HCT116 (cell line): Measurements from ENCODE around the gene PAPPA2. TPM values are rescaled to one million over a fixed set of nuclear protein-coding genes. Genes with fewer than 3 reads are reported as not detected.

Experiments
- ATAC-seq: fragments of 200-7000 bp; cut with Tn5 transposase; 2 replicates; pipeline ENCODE4 v1.9.1; 2020; ENCODE audit warnings: mild to moderate bottlenecking, moderate library complexity
- BruUV-seq: library from RNA; stranded (reverse); fragments of 400-500 nt; replicated peaks from 2 replicates; lab custom pipeline; 2021; lab: Mats Ljungman, UMichigan
- CTCF ChIA-PET: fragments of 300-600 bp; sonication (Branson Sonifier 250); formaldehyde crosslinking; loops from one replicate; lab custom pipeline; 2021; ENCODE audit warnings: antibody characterized with exemption; lab: Charles Lee
- POLR2A ChIA-PET: fragments of 300-600, 350-600 bp; sonication (Branson Sonifier 250); formaldehyde crosslinking; loops from one replicate; lab custom pipeline; 2021; ENCODE audit warnings: antibody characterized with exemption; lab: Charles Lee
- RAD21 ChIA-PET, 2 experiments: fragments of 300-600 bp; sonication (Branson Sonifier 250); formaldehyde crosslinking; loops; one replicate each; lab custom pipeline; 2023; ENCODE audit warnings: low total read pairs in 2 of 2; ENCODE audit not compliant: uncharacterized antibody in 2 of 2, unreplicated experiment in 2 of 2, low non-redundant PET in 1 of 2; lab: Charles Lee
- DNase-seq: peaks from one replicate; pipeline ENCODE4 v3.0.0-alpha.2; 2010; ENCODE audit warnings: low read depth, low spot score
- H2AFZ ChIP-seq: fragments of 200-600 bp; shearing (Covaris generic), sonication (generic); 2 replicates; pipeline ENCODE4 v1.6.1; 2017; ENCODE audit warnings: low read depth, mixed run types, mixed read lengths, antibody characterized with exemption, low read length; ENCODE audit not compliant: poor library complexity, severe bottlenecking
- H3K27ac ChIP-seq: 2 replicates; pipeline ENCODE4 v1.5.1; 2012; ENCODE audit warnings: low read depth, low read length
- H3K27me3 ChIP-seq: fragments of 200-600 bp; sonication (generic); 2 replicates; pipeline ENCODE4 v1.6.1; 2016; ENCODE audit warnings: mixed run types, low read length, mixed read lengths; ENCODE audit not compliant: insufficient read depth
- H3K36me3 ChIP-seq, 2 experiments: fragments of 200-500 bp in 1 of 2; fragments of 200-600 bp in 1 of 2; sonication (Bioruptor generic) in 1 of 2; sonication (generic) in 1 of 2; 2 replicates each; pipeline versions ENCODE4 v1.5.1 to v1.6.1; 2014 to 2016; ENCODE audit warnings: low read length in 2 of 2, inconsistent platforms in 1 of 2, mixed read lengths in 1 of 2, mixed run types in 1 of 2; ENCODE audit not compliant: insufficient read depth in 2 of 2, control insufficient read depth in 1 of 2
- H3K4me1 ChIP-seq, 2 experiments: fragments of 200-600 bp in 1 of 2; sonication (generic) in 1 of 2; 2 replicates each; pipeline versions ENCODE4 v1.5.1 to v1.6.1; 2012 to 2017; ENCODE audit warnings: low read length in 2 of 2, inconsistent platforms in 1 of 2, mild to moderate bottlenecking in 1 of 2, mixed read lengths in 1 of 2, mixed run types in 1 of 2, moderate library complexity in 1 of 2; ENCODE audit not compliant: insufficient read depth in 2 of 2, control insufficient read depth in 1 of 2
- H3K4me2 ChIP-seq: fragments of 200-600 bp; sonication (generic); 2 replicates; pipeline ENCODE4 v1.6.1; 2017; ENCODE audit warnings: mixed run types, low read length, mixed read lengths
- H3K4me3 ChIP-seq, 2 experiments: fragments of 200-600 bp in 1 of 2; sonication (generic) in 1 of 2; replicated peaks in 1 of 2; 2 replicates each; pipeline ENCODE4 v1.5.1; 2011 to 2016; ENCODE audit warnings: low read length in 2 of 2, control low read depth in 1 of 2, low read depth in 1 of 2, mild to moderate bottlenecking in 1 of 2, mixed read lengths in 1 of 2, mixed run types in 1 of 2
- H3K79me2 ChIP-seq: fragments of 200-600 bp; sonication (generic); 2 replicates; pipeline ENCODE4 v1.6.1; 2017; ENCODE audit warnings: mild to moderate bottlenecking, mixed run types, low read length, moderate library complexity, mixed read lengths; ENCODE audit not compliant: insufficient read depth
- H3K9ac ChIP-seq: fragments of 200-600 bp; sonication (generic); 2 replicates; pipeline ENCODE4 v1.6.1; 2016; ENCODE audit warnings: low read length, mixed read lengths
- H3K9me2 ChIP-seq: fragments of 200-600 bp; sonication (generic), shearing (Covaris generic); 2 replicates; pipeline ENCODE4 v1.6.1; 2017; ENCODE audit warnings: mixed run types, mild to moderate bottlenecking, moderate library complexity; ENCODE audit not compliant: insufficient read depth
- H3K9me3 ChIP-seq, 2 experiments: fragments of 200-500 bp in 1 of 2; fragments of 200-600 bp in 1 of 2; sonication (Bioruptor generic) in 1 of 2; sonication (generic) in 1 of 2; 2 replicates each; pipeline ENCODE4 v1.6.1; 2014 to 2017; ENCODE audit warnings: low read length in 2 of 2, mixed read lengths in 2 of 2, inconsistent platforms in 1 of 2, low read depth in 1 of 2, mild to moderate bottlenecking in 1 of 2, mixed run types in 1 of 2, moderate library complexity in 1 of 2; ENCODE audit not compliant: control insufficient read depth in 1 of 2, insufficient read depth in 1 of 2
- H4K20me1 ChIP-seq: fragments of 200-600 bp; sonication (generic), shearing (Covaris generic); 2 replicates; pipeline ENCODE4 v1.6.1; 2017; ENCODE audit warnings: mixed run types, mild to moderate bottlenecking, moderate library complexity; ENCODE audit not compliant: insufficient read depth
- CBX3 ChIP-seq: IDR thresholded peaks from 2 replicates; pipeline ENCODE4 v1.6.1; 2012; ENCODE audit warnings: low read depth
- CEBPB ChIP-seq: IDR thresholded peaks from 2 replicates; pipeline ENCODE4 v1.6.1; 2012; ENCODE audit warnings: low read depth
- EGR1 ChIP-seq: IDR thresholded peaks from 2 replicates; pipeline ENCODE4 v1.6.1; 2012; ENCODE audit warnings: low read depth
- ELF1 ChIP-seq: IDR thresholded peaks from 2 replicates; pipeline ENCODE4 v1.6.1; 2012; ENCODE audit warnings: low read depth, borderline replicate concordance
- EZH2 ChIP-seq: fragments of 200-600 bp; sonication (generic); IDR thresholded peaks from 2 replicates; pipeline ENCODE4 v1.6.1; 2017; ENCODE audit warnings: antibody characterized with exemption, mixed run types
- EZH2phosphoT487 ChIP-seq: fragments of 200-600 bp; IDR thresholded peaks from 2 replicates; pipeline ENCODE4 v1.6.1; 2018; ENCODE audit warnings: antibody characterized with exemption, borderline replicate concordance
- FOSL1 ChIP-seq: IDR thresholded peaks from 2 replicates; pipeline ENCODE4 v1.6.1; 2012; ENCODE audit warnings: low read depth
- JUND ChIP-seq: IDR thresholded peaks from 2 replicates; pipeline ENCODE4 v1.6.1; 2012
- SIN3A ChIP-seq: IDR thresholded peaks from 2 replicates; pipeline ENCODE4 v1.6.1; 2012; ENCODE audit warnings: low read depth
- SP1 ChIP-seq: IDR thresholded peaks from 2 replicates; pipeline ENCODE4 v1.6.1; 2012; ENCODE audit warnings: low read depth
- ZNF274 ChIP-seq: fragments of 200-500 bp; sonication (Bioruptor generic); IDR thresholded peaks from 2 replicates; pipeline ENCODE4 v1.6.1; 2014; ENCODE audit warnings: mild to moderate bottlenecking, low read depth, low read length, inconsistent platforms
- intact Hi-C: fragments of 100-400 bp; cut with micrococcal nuclease; formaldehyde crosslinking; loops from 2 replicates; pipeline ENCODE4 v1.10.0; 2022
- total RNA-seq: library from RNA; stranded (reverse); gene quantifications from one replicate; pipeline ENCODE4 v1.2.1, GENCODE V29; 2021; ENCODE audit not compliant: unreplicated experiment
- TF ChIP-seq, protein P1 (sequence below): IDR thresholded peaks from 2 replicates; pipeline ENCODE4 v1.6.1; 2012; ENCODE audit warnings: low read depth

PAPPA2 gene
- total RNA-seq, 1 experiment from 2014 or later, result not detected

DNA sequence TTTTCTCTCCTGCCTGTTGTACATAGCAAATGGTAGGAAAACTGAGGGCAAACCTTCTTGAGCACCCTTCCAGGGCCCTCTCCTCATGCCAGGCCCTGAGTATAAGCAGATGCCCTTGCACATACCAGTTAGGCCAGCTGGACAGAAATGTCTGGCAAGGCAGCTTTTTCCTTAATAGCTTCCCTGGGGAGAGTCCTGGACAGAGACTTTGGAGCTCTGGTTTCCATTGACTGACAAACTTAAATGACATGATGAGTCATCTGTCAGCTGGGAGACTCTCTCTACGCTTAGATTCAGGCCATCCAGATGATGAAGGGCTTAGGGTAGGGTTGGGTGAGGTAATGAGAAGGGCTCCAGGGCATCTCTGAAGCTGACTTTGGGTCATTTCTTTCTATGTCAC is 384.1 kb downstream of the PAPPA2 start:
- Histone ChIP-seq H4K20me1 (no peaks in the 10 kb centered on the region), H3K9me2 (no peaks in the 10 kb centered on the region), H3K9me3 (no peaks in the 10 kb centered on the region), H3K4me3 (no peak overlapping the region), H3K4me1 (no peaks in the 10 kb centered on the region), H2AFZ (no peak overlapping the region), H3K36me3 (no peaks in the 10 kb centered on the region), H3K9ac (no peak overlapping the region), H3K79me2 (no peaks in the 10 kb centered on the region), H3K27me3 (peaks cover 5% of the 10 kb centered on the region; the same call in 1 of the 2 replicates), H3K4me2 (no peak overlapping the region), H3K27ac (no peak overlapping the region)
- no peak for DNase-seq
- TF ChIP-seq EGR1, result no peak
- no peak for TF ChIP-seq EZH2phosphoT487
- TF ChIP-seq JUND, result no peak
- TF ChIP-seq, protein P1, sequence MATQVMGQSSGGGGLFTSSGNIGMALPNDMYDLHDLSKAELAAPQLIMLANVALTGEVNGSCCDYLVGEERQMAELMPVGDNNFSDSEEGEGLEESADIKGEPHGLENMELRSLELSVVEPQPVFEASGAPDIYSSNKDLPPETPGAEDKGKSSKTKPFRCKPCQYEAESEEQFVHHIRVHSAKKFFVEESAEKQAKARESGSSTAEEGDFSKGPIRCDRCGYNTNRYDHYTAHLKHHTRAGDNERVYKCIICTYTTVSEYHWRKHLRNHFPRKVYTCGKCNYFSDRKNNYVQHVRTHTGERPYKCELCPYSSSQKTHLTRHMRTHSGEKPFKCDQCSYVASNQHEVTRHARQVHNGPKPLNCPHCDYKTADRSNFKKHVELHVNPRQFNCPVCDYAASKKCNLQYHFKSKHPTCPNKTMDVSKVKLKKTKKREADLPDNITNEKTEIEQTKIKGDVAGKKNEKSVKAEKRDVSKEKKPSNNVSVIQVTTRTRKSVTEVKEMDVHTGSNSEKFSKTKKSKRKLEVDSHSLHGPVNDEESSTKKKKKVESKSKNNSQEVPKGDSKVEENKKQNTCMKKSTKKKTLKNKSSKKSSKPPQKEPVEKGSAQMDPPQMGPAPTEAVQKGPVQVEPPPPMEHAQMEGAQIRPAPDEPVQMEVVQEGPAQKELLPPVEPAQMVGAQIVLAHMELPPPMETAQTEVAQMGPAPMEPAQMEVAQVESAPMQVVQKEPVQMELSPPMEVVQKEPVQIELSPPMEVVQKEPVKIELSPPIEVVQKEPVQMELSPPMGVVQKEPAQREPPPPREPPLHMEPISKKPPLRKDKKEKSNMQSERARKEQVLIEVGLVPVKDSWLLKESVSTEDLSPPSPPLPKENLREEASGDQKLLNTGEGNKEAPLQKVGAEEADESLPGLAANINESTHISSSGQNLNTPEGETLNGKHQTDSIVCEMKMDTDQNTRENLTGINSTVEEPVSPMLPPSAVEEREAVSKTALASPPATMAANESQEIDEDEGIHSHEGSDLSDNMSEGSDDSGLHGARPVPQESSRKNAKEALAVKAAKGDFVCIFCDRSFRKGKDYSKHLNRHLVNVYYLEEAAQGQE, result no peak
- no peak for TF ChIP-seq CBX3
- TF ChIP-seq SP1, result no peak
- no peak for TF ChIP-seq ZNF274
- no peak for TF ChIP-seq FOSL1
- no peak for TF ChIP-seq EZH2
- TF ChIP-seq SIN3A, result no peak
- TF ChIP-seq CEBPB, result no peak
- no peak for TF ChIP-seq ELF1
- no peak for ATAC-seq
- BruUV-seq, result no TSS peak
- intact Hi-C loops, result loop anchor here (10.0 kb wide), 1 partner anchor 1472 kb away; no protein-coding TSS in a partner anchor
- RAD21 ChIA-PET, result no interaction called here
- CTCF ChIA-PET, result interaction anchor here (0.8 kb wide), 1 partner anchor 1692 kb away, joined by 3 read pairs; no protein-coding TSS in a partner anchor
- POLR2A ChIA-PET, result no interaction called here
